OCI-LY1 (cell line): ENCODE results near the gene ELL2.

Experiments
- H2AFZ ChIP-seq: fragments of 200-600 bp; sonication (generic), shearing (Covaris generic); 2 replicates; pipeline ENCODE4 v1.6.0; 2014; ENCODE audit warnings: antibody characterized with exemption, mild to moderate bottlenecking, low read length
- H3F3A ChIP-seq: fragments of 200-600 bp; sonication (generic), shearing (Covaris generic); 2 replicates; pipeline ENCODE4 v1.6.0; 2014; ENCODE audit warnings: mild to moderate bottlenecking, antibody characterized with exemption, low read length, moderate library complexity; ENCODE audit not compliant: insufficient read depth
- H3K27ac ChIP-seq: fragments of 200-600 bp; sonication (generic); 2 replicates; pipeline ENCODE4 v1.5.1; 2014; ENCODE audit warnings: low read length, mixed run types, mild to moderate bottlenecking, low read depth; ENCODE audit not compliant: poor library complexity, severe bottlenecking
- H3K27me3 ChIP-seq: fragments of 200-600 bp; sonication (generic); 2 replicates; pipeline ENCODE4 v1.6.0; 2014; ENCODE audit warnings: antibody characterized with exemption, mild to moderate bottlenecking, low read length, moderate library complexity; ENCODE audit not compliant: insufficient read depth
- H3K36me3 ChIP-seq: fragments of 200-600 bp; sonication (generic); 2 replicates; pipeline ENCODE4 v1.6.1; 2014; ENCODE audit warnings: mild to moderate bottlenecking, antibody characterized with exemption, low read length, moderate library complexity, mixed read lengths; ENCODE audit not compliant: insufficient read depth
- H3K4me1 ChIP-seq: fragments of 200-600 bp; sonication (generic); 2 replicates; pipeline ENCODE4 v1.5.1; 2014; ENCODE audit warnings: mild to moderate bottlenecking, low read length, moderate library complexity; ENCODE audit not compliant: insufficient read depth, severe bottlenecking
- H3K4me2 ChIP-seq: fragments of 200-600 bp; sonication (generic), shearing (Covaris generic); 2 replicates; pipeline ENCODE4 v1.6.1; 2014; ENCODE audit warnings: low read length
- H3K4me3 ChIP-seq: fragments of 200-600 bp; sonication (generic); 2 replicates; pipeline ENCODE4 v1.5.1; 2014; ENCODE audit warnings: low read length, low read depth, mild to moderate bottlenecking, mixed read lengths; ENCODE audit not compliant: poor library complexity, severe bottlenecking
- H3K79me2 ChIP-seq: fragments of 200-600 bp; shearing (Covaris generic); 2 replicates; pipeline ENCODE4 v1.6.1; 2016; ENCODE audit warnings: mixed run types, low read length, mixed read lengths; ENCODE audit not compliant: insufficient read depth
- H3K9ac ChIP-seq: fragments of 200-600 bp; sonication (generic), shearing (Covaris generic); 2 replicates; pipeline ENCODE4 v1.6.1; 2014; ENCODE audit warnings: mild to moderate bottlenecking, low read length, mixed read lengths
- H3K9me2 ChIP-seq: fragments of 200-600 bp; sonication (generic), shearing (Covaris generic); 2 replicates; pipeline ENCODE4 v1.6.1; 2014; ENCODE audit warnings: low read depth, mild to moderate bottlenecking, low read length, mixed read lengths
- H3K9me3 ChIP-seq: fragments of 200-600 bp; shearing (Covaris generic); 2 replicates; pipeline ENCODE4 v1.6.1; 2014; ENCODE audit warnings: low read length, mixed read lengths
- H4K20me1 ChIP-seq: fragments of 200-600 bp; sonication (generic), shearing (Covaris generic); 2 replicates; pipeline ENCODE4 v1.6.0; 2016; ENCODE audit warnings: mild to moderate bottlenecking, low read length; ENCODE audit not compliant: insufficient read depth
- CTCF ChIP-seq: fragments of 200-600 bp; sonication (generic), shearing (Covaris generic); IDR thresholded peaks from 2 replicates; pipeline ENCODE4 v1.5.1; 2017; ENCODE audit warnings: mild to moderate bottlenecking, antibody characterized with exemption, low read length, moderate library complexity, mixed read lengths
- EZH2 ChIP-seq: fragments of 200-600 bp; sonication (generic), shearing (Covaris generic); IDR thresholded peaks from 2 replicates; pipeline ENCODE4 v1.8.0; 2017; ENCODE audit warnings: borderline replicate concordance, mixed run types, mild to moderate bottlenecking, antibody characterized with exemption, low read length, moderate library complexity, mixed read lengths

ELL2 gene

GRCh38 chr5:95925939-95926338 lies 35.7 kb downstream of the ELL2 start:
- Histone ChIP-seq H3K9ac (no peak overlapping the region), H3K9me3 (no peaks in the 10 kb centered on the region)

GRCh38 chr5:95925378-95925744 lies 36.3 kb downstream of the ELL2 start:
- Histone ChIP-seq H3K9me2 (no peaks in the 10 kb centered on the region), H3K4me2 (no peak overlapping the region), H4K20me1 (no peaks in the 10 kb centered on the region), H2AFZ (no peak overlapping the region), H3F3A (no peaks in the 10 kb centered on the region), H3K9ac (no peak overlapping the region), H3K9me3 (no peaks in the 10 kb centered on the region), H3K4me1 (no peaks in the 10 kb centered on the region), H3K4me3 (no peak overlapping the region), H3K27ac (no peak overlapping the region), H3K27me3 (no peaks in the 10 kb centered on the region), H3K79me2 (no peaks in the 10 kb centered on the region), H3K36me3 (no peaks in the 10 kb centered on the region)
- TF ChIP-seq EZH2: no peak
- TF ChIP-seq CTCF: no peak

More at GRCh38 chr5:95925939-95926338, 35.7 kb downstream of the ELL2 start:
- H3K4me2 ChIP-seq: no peak overlapping the region
- H3K9me2 ChIP-seq: no peaks in the 10 kb centered on the region
- H3K4me3 ChIP-seq: no peak overlapping the region
- no peak for TF ChIP-seq EZH2
- no peak for TF ChIP-seq CTCF
- no peaks in the 10 kb centered on the region for H3K79me2 ChIP-seq
- no peak overlapping the region for H3K27ac ChIP-seq
- H2AFZ ChIP-seq: no peak overlapping the region
- H4K20me1 ChIP-seq: no peaks in the 10 kb centered on the region
- H3K4me1 ChIP-seq: no peaks in the 10 kb centered on the region
- H3K27me3 ChIP-seq: no peaks in the 10 kb centered on the region
- no peaks in the 10 kb centered on the region for H3F3A ChIP-seq
- no peaks in the 10 kb centered on the region for H3K36me3 ChIP-seq

DNA sequence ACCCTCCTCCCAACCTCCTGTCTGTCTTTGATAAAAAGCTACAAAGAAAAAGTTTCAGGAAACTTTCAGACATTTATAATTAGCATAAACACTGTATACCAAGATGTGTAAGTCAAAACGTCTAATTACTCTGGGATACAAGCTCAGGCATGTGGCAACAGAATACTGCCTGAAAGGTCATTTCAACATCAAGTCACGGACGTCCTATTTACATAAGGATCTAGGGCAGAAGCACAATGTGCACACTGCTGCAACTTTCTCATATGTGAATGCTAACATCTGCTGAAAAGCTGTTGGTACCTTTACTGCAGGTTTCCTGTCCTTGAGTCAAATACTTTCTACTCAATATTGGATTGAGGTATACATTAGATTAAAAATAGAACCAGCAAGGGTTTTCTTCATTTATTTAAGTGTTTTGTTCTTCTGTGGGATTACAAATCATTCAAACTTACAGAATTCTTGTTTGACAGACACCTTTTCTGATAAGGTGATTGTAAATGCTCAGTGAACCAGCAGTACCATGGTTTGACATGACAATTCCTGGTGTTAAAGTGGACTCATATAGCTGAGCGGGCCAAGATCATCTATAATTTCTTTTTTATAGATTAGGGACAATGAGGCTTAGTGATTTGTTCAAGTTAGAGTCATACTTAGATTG lies 36.8 kb downstream of the ELL2 start:
- Histone ChIP-seq H3F3A (no peaks in the 10 kb centered on the region), H3K9ac (no peak overlapping the region), H3K4me3 (no peak overlapping the region), H3K4me1 (no peaks in the 10 kb centered on the region), H3K9me2 (no peaks in the 10 kb centered on the region), H4K20me1 (no peaks in the 10 kb centered on the region), H3K9me3 (no peaks in the 10 kb centered on the region), H3K4me2 (no peak overlapping the region), H3K36me3 (no peaks in the 10 kb centered on the region), H3K27ac (no peak overlapping the region), H2AFZ (no peak overlapping the region), H3K79me2 (no peaks in the 10 kb centered on the region), H3K27me3 (no peaks in the 10 kb centered on the region)
- TF ChIP-seq EZH2: no peak
- no peak for TF ChIP-seq CTCF
